ENCODE data around the gene TRAK2.
"Not testable (repeated sequence)": the region's sequence is repeated elsewhere in the genome, so short reads cannot be mapped to it uniquely, and the experiment has no call there.

TRAK2 gene, protein sequence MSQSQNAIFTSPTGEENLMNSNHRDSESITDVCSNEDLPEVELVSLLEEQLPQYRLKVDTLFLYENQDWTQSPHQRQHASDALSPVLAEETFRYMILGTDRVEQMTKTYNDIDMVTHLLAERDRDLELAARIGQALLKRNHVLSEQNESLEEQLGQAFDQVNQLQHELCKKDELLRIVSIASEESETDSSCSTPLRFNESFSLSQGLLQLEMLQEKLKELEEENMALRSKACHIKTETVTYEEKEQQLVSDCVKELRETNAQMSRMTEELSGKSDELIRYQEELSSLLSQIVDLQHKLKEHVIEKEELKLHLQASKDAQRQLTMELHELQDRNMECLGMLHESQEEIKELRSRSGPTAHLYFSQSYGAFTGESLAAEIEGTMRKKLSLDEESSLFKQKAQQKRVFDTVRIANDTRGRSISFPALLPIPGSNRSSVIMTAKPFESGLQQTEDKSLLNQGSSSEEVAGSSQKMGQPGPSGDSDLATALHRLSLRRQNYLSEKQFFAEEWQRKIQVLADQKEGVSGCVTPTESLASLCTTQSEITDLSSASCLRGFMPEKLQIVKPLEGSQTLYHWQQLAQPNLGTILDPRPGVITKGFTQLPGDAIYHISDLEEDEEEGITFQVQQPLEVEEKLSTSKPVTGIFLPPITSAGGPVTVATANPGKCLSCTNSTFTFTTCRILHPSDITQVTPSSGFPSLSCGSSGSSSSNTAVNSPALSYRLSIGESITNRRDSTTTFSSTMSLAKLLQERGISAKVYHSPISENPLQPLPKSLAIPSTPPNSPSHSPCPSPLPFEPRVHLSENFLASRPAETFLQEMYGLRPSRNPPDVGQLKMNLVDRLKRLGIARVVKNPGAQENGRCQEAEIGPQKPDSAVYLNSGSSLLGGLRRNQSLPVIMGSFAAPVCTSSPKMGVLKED

DNA sequence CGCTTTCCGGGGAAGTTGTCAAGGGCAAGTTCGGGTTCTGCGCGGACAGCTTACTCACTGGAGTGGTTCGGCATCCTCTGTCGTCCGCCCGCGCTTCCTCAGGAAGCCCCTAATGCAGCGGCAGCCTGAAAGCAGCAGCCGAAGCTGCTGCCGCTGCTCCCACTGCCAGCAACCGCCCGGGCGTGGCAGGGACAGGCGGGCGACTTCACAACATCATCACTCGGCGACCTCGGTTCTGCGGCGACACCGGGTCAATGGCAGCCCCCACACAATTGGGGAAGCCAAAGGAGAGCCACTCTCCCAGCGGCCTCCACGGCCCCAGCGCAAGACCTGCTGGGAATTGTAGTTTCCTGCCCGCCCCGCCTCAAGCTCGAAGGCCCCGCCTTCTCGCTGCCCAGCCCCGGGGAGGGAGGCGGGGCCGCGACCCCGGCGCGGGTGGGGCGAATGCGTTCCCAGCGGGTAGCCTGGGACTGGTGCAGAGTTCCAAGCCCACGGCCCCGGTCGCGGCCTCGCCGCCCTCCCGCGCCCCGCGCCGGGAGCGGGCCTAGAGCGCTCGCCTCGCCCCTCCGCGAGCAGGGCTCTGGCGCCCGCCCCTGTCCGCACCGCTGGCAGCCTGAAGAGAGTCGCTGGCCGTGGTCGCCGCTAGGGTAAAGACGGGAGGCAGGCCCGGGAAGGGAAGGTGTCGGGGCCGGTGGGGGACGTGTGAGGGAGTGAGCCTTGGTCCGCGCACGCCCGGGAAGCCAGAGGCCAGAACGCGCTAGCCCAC is at the start of gene TRAK2, which contains the start of gene STRADB:
TSS of gene TRAK2 (minus strand) at position 167 of the 766 bp plus-strand sequence. CDS start 30,951 bp downstream, outside the sequence.
TSS of gene STRADB (plus strand) at position 449 of the 766 bp plus-strand sequence. CDS start 3,101 bp downstream, outside the sequence.
- peak; percentile 88 to 95 (median 93) for DNase-seq (ENCODE audit: low read depth in 3 of 3)

DNA sequence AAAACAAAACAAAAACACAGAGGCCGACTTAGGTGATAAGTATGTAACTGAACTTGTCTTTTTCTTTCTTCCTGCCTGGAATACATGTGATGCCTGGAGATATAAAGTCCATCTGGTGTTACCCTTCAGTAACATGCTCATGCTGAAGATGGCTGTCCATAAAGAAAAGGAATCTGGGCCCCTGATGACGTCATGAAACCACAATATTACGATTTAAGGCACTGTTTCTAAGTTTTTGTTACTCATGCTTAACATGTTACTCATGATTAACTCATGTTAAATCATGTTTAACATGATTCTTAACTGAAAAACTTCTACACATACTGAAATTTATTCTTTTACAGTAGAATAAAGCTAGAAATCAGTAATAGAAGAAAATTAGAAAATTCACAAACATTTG is 49.3 kb upstream of the TRAK2 start:
- no peak for DNase-seq (ENCODE audit: low read depth in 3 of 3)

DNA sequence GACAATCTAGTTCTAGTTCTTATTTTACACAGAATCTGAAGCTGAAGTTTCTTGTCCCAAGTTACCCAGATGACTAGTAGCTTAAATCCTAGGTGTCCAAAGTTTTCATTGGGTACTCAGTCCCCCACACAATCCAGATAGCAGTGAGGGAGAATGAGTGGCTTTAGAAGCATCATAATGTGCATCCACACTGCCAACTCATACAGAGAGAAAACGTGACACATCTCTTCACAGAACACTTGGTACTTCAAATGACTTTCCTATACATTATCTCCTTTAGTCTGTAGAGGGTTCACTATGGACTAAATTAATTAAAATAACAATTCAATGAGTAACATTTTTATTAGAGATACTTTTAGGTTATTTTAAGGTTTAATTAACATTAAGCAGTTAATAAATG is 45.5 kb upstream of the TRAK2 start:
- no peak for DNase-seq (ENCODE audit: low read depth in 3 of 3)

DNA sequence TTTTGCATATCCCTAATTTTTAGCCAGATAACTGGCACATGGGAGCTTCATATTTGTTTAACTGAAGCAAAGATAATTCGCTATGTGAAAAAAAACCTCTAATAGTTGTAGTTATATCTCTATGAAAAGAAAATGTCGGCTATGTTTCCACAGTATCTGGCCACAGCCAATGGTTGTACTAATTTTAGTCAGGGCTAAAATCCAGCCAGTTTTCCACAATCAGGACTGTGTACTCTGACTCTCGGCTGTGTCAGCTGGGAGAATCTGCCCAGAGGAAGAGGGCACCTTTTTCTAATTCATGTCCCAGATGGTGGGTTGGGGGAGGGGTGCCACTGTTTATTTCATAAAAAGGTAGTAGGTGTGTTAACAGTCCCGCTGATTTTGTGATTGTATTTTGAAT is 39.0 kb upstream of the TRAK2 start:
- no peak for DNase-seq (ENCODE audit: low read depth in 3 of 3)

DNA sequence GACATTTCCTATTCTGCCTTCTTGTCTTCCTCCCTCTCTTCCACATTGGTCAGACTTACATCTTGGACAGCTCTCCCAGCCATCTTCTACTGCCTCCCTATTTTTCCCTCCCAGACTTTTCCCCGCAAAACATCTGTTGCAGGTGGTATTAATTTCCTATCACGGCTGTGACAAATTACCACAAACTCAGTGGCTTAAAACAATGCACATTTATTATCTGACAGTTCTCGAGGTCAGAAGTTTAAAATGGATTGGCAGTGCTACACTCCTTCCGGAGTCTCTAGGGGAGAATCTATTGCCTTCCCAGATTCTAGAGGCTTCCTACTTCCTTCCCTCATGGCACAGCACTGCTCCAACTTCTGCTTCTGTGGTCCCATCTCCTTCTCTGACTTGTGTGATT is 33.5 kb upstream of the TRAK2 start:
- DNase-seq (ENCODE audit: low read depth in 3 of 3) = no peak

DNA sequence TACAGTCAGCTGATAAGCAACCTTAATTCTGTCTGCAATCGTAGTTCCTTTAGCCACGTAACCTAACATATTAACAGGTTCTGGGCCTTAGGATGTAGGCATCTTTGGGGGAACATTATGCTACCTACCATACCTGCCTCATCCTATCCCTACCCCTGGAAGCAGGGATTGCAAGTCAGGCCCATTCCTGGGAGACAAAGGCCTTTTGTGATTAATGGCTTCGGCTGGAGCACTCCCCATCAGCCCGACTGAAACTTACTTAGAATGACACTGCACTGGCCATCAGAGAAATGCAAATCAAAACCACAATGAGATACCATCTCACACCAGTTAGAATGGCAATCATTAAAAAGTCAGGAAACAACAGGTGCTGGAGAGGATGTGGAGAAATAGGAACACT is 32.5 kb upstream of the TRAK2 start:
- DNase-seq (ENCODE audit: low read depth in 3 of 3) = not testable (repeated sequence)

DNA sequence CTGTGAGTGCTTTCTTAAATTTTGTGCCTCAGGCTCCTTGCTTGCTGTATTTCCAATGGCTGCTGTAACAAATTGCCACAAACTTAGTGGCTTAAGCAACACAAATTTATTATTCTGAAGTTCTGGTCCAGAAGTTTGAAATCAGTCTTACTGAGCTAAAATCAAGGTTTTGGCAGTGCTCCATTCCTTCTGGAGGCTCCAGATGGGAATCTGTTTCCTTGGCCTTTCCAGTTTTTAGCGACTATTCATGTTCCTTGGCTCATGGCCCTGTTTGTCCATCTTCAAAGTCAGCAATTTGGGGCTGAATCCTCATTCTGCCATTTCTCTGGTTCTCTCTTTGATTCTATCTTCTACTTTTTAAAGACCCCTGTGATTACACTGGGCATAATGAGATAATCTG is 32.1 kb upstream of the TRAK2 start:
- DNase-seq (ENCODE audit: low read depth in 3 of 3) = no peak

DNA sequence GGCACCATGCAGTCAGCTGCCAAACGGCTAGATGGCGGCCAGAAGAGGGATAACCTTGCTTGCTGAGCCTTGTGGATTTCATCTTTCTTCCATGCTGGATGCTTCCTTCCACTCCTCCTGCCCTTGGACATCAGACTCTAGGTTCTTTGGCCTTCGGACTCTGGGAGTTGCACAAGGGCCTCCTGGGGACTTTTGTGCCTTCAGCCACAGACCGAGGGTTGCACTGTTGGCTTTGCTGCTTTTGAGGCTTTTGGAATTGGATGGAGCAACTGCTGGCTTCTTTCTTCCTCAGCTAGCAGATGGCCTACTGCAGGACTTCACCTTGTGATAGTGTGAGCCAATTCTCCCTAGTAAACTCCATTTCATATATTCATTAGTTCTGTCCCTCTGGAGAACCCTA is 31.3 kb upstream of the TRAK2 start:
- no peak for DNase-seq (ENCODE audit: low read depth in 3 of 3)

DNA sequence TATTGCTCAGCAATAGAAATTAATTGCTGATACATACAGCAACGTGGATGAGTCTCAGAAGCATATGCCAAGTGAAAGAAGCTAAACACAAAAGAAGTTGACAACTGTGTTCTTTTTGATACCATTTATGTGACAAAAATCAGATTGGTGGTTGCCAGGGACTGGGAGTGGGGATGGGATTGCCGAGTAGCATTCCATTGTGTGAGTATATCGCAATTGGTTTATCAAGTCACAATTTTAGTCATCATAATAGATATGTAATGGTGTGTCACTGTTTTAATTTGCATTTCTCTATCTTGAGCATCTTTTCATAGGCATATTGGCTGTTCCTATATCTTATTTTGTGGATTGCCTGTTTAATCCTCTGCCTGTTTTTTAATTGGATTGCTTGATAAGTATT is 21.2 kb upstream of the TRAK2 start:
- no peak for DNase-seq (ENCODE audit: low read depth in 3 of 3)

DNA sequence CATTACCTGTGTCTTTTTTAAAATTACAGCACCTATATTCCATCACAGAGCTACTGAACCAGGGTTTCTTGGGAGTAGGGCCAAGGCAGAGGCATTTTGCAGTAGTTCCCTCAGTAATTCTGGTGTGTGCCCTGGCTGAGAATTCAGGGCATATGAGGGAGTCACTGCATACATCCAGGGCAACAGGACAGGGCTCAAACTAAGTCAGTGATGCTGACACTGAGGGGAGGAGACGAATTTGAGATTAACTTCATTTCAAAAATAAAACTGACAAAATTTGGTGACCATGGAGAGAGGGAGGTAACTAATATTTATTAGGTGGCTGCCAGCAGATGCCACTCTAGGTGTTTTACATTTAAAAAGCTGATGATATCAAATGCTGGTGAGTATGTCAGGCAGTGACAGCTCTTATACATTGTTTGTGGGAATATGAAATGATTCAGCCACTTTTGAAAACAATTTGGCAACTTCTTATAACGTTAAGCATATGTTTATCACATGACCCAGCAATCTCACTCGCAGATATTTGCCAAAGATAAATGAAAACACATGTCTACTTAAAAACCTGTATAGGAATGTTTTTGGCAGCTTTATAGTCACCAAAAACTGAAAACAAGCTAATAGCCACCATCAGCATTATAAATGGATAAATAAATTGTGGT is 20.6 kb upstream of the TRAK2 start:
- no peak for DNase-seq (ENCODE audit: low read depth in 3 of 3)

DNA sequence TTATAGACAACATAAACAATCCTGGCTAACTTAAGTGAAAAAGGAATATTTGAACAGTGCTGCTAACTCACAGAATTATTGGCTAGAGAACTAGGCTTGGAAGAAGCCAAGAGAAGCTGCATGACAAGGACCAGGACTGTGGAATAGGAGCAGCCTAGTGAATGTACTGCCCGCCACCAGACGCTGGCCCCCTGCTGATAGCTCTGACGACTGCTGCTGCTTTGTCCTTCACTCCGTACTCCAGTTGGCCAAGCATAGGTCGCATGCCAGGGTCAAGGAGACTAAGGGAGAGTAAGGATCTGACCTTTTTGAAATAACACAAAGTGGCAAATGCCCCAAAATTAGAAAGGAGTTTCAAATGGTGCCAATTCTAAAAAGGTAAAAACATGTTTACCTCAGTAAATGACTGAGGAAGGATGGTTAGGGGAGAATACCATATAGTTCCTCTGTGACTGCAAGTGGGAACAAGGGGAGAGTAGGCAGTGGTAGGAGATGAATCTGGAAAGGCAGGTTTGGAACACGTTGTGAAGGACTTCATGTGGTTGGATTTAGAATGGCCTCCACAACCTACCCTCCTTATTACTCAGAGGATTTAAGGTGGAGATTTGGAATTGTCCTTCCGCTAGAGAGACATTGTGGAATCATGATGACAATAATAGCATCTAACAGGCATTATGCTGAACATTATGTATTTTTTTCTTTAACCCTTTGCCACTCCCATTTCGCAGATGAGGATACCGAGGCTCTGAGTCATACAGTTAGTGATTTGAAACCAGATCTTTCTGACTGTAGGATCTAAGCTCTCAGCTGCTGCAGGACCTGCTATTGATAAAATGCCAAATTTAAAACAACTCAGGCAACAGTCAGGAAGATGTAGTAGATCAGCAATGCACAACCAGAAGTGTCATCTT is 19.8 kb upstream of the TRAK2 start:
- DNase-seq (ENCODE audit: low read depth in 3 of 3) = no peak

DNA sequence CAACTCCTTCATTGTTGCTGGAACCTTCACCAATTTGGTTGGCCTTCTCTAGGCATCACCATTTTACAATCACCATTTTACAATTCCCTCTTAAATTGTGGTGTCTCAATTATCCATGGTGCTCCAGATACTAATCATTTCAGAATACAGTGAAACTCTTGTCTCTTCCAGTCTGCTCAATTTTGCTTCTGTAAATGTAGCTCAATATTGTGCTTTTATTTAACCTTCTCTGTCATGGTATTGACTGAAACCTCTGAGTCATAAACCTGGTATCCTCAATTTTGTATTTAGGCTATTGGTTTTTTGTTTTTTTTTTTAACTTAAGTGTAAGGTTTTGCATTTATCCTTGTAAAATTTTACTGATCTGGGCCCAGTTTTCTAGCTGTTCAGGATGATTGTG is 16.4 kb upstream of the TRAK2 start:
- DNase-seq (ENCODE audit: low read depth in 3 of 3) = no peak

DNA sequence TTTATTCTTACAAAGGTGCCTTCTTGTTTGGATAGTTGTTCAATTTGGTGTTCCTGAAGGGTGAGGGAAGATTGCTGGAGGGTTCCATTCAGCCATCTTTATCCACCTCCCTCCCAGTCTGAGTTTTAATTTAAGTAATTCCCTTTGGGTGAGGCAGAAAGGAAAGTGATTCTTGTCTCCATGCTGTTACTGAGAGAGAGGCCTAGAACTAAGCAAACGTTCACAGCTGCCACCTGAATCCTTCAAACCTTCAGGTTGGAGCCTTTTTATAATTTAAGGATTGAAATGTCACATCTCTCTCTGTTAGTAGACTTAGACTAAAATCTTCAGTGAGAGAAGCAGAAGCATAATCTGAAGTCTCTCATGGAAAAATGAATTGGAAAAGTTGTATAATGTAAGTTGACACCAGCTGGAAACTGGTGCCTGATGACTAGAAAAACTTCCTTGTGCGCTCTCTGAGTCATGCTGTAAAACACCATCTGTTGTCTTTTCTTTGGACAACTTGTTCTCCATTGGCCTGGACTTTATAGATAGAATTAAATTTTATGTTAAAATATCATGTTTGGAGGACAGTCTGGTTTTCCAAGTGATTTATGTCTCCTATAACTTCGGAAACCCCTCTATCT is 14.9 kb upstream of the TRAK2 start:
- no peak for DNase-seq (ENCODE audit: low read depth in 3 of 3)

DNA sequence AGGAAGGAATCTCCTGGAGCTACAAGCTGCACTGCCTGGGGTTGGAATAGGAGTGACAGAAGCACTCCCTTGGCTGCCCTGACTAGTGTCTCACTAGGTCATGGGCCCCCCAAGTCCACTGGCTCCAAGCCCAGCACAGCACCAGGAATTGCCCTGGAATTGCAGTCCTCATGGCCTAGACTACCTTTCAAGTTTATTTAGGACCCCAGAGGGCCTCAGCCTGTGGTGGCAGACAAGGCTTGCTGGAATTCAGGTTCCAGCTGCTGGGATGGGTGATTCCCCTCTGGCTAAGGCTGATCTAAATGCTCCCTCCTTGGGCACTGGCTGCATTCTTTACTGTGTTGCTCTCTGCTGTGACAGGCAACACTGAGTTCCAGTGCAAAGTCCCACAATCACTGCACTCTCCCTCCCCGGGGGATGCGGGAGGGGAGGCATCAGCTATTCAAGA is 14.3 kb upstream of the TRAK2 start:
- DNase-seq (ENCODE audit: low read depth in 3 of 3) = no peak

DNA sequence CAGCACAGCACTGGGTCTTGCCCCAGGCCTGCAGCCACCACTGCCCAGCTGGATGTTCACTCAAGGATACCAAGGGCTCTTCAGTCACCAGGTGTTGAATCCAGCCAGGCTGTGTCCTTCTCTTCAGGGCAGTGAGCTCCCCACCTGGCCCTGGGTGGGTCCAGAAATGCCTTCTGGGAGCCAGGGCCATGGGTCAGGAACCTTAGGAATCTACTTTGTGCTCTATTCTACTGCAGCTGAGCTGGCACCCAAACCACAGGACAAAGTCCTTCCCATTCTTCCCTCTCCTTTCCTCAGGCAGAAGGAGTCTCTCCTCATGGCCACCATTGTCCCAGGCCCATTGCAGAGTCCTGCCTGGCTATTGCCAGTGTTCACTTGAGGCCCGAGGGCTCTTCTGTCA is 13.3 kb upstream of the TRAK2 start:
- DNase-seq (ENCODE audit: low read depth in 3 of 3) = no peak

DNA sequence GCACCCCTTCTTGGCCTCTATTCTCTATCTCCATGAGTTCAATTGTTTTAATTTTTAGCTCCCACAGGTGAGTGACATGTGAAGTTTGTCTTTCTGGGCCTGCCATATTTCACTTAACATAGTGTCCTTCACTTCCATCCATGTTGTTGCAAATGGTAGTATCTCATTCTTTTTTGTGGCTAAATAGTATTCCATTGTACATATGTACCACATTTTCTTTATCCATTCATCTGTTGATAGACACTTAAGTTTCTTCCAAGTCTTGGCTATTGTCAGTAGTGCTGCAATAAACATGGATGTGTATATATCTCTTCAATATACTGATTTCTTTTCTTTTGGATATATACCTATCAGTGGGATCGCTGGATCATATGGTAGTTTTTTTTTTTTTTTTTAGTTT is 9.3 kb upstream of the TRAK2 start:
- DNase-seq (ENCODE audit: low read depth in 3 of 3) = no peak

DNA sequence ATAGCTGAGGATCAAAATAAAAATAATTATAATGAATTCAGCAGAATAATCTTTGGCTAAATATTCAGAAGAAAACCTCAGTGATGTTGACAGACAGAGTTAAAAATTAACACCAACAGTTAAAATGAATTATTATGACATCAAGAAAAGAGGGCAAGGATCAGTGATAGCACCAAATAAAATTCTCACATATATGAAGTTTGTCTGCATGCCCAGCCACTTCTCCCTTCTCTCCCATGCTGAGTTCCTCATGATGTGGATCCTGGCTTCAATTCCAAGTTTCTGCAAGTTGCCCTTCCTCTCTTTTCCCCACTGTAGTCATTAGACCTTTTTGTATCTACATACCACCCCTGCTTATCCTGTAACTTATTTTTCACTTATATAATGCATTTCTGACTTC is 7.1 kb upstream of the TRAK2 start:
- no peak for DNase-seq (ENCODE audit: low read depth in 3 of 3)

DNA sequence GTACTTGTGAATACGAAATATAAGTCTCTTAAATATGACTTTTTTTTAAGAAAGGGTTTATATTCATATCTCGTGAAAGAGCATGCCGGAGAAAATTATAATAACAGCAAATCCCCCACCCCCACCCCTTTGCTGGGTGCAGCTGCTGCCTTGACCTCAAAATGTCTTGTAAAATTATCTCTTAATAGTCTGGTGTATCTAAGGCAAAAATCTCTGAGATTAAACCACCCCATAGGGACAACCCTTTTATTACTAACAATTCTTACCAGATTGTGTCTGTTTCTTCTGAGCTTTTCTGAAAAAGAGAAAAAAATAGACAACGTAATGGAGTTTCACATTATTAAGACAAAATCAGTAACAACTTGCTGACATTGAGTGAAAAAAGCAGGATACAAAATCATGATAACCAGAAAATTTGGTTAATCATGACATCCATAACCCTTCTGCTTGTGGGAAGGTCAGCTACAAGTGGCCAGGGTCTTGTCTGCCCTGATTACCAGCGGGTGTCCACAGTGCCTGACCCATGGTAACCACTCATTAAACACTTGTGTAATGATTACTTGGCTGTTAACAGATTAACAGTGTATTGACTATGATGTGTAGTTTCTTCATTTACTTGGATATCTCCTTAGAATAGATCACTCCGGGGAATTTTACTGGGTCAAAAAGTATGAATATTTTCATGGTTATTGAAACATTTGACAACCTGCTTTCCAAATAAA is 1.8 kb upstream of the TRAK2 start:
- no peak for DNase-seq (ENCODE audit: low read depth in 3 of 3)

All from stimulated activated CD4-positive, alpha-beta T cell treated with anti-CD3 and anti-CD28 coated beads, TNF-alpha, amount 100 ng/mL, for 24 hours (primary cell).